ENCODE data around the gene TXNRD1.

The TXNRD1 gene

DNA sequence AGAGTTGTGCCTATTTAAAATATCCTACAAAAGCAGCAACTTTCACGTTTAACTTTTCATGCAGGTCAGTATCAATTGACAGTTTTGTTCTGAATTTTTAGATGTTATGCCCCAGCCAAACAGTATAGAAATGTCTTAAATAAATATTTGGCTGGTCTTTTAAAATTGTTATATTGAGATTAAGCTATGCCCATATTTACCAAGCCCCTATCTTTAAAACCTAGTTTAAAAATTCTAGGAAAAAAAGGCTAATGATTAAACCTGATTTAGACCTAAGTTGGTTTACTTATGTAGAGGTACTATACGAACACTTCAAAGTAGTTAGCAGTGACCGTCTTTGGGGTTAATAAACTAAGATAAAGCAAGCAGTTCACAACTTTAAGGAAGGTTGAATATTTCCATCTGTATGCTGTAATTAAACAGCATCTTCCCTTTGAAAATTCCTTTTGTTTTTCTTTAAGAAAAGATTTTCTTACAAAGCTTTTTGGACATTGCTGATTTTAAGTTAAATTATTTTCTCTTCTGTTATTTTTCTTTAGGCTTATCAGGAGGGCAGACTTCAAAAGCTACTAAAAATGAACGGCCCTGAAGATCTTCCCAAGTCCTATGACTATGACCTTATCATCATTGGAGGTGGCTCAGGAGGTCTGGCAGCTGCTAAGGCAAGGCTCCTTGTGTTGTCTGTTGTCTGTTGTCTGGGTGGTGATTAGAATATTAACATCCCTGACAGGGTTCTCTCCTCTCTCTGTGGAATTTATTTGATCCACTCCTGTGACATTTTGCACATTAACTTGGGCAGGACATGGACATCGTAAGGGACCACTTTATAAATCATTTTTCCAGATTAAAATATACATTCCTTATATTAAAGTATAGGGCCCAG lies 95.4 kb downstream of the TXNRD1 start:
- H3K9ac ChIP-seq (ENCODE audit: low read length in 5 of 5): no peak overlapping the region
- H3K4me1 ChIP-seq (ENCODE audit: control insufficient read depth in 5 of 5, insufficient read depth in 5 of 5, low read length in 5 of 5): peaks cover 0 to 18% (median 9%) of the 10 kb centered on the region in 5 donors
- no peak overlapping the region for H3K27ac ChIP-seq (ENCODE audit: low read depth, low read length)
- H3K9me3 ChIP-seq (ENCODE audit: control insufficient read depth in 5 of 5, low read length in 5 of 5): no peaks in the 10 kb centered on the region
- H3K4me3 ChIP-seq (ENCODE audit: low read depth in 1 of 5, low read length in 5 of 5): no peak overlapping the region
- peaks cover 33 to 46% (median 38%) of the 10 kb centered on the region in 5 donors for H3K36me3 ChIP-seq (ENCODE audit: control insufficient read depth in 5 of 5, insufficient read depth in 5 of 5, low read length in 5 of 5)
- H3K27me3 ChIP-seq (ENCODE audit: control insufficient read depth in 5 of 5, insufficient read depth in 4 of 5, low read length in 5 of 5): no peaks in the 10 kb centered on the region

DNA sequence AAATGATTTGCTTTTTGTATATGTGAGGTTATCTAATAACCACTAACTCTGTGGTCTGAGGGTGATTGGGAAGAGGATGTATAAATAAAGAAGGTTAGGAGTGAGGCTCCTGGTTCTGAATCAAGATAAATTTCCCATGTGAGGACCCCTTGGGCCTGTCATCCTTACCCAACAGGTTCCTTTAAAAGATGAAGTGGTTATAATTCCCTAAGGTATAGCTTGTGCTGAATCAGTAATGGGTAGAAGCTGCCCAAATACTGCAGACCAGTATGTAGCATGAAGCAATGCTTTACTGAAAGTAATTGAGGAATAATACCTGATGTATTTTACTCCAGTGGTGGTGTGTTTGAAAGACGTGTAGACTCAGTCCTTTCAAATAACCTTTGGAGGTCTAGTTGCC lies 96.6 kb downstream of the TXNRD1 start:
- peaks cover 35 to 56% (median 44%) of the 10 kb centered on the region in 5 donors for H3K36me3 ChIP-seq (ENCODE audit: control insufficient read depth in 5 of 5, insufficient read depth in 5 of 5, low read length in 5 of 5)
- no peaks in the 10 kb centered on the region for H3K9me3 ChIP-seq (ENCODE audit: control insufficient read depth in 5 of 5, low read length in 5 of 5)
- peaks cover 0 to 7% (median 5%) of the 10 kb centered on the region in 5 donors for H3K4me1 ChIP-seq (ENCODE audit: control insufficient read depth in 5 of 5, insufficient read depth in 5 of 5, low read length in 5 of 5)
- H3K27ac ChIP-seq (ENCODE audit: low read depth, low read length): no peak overlapping the region
- H3K4me3 ChIP-seq (ENCODE audit: low read depth in 1 of 5, low read length in 5 of 5): no peak overlapping the region
- no peak overlapping the region for H3K9ac ChIP-seq (ENCODE audit: low read length in 5 of 5)
- H3K27me3 ChIP-seq (ENCODE audit: control insufficient read depth in 5 of 5, insufficient read depth in 4 of 5, low read length in 5 of 5): no peaks in the 10 kb centered on the region

- H3K4me1 ChIP-seq (ENCODE audit: control insufficient read depth in 5 of 5, insufficient read depth in 5 of 5, low read length in 5 of 5): peaks cover 0 to 2% (median under 1%) of the 10 kb centered on the region in 5 donors
- no peak overlapping the region for H3K4me3 ChIP-seq (ENCODE audit: low read depth in 1 of 5, low read length in 5 of 5)
- H3K36me3 ChIP-seq (ENCODE audit: control insufficient read depth in 5 of 5, insufficient read depth in 5 of 5, low read length in 5 of 5): peaks cover 35 to 61% (median 44%) of the 10 kb centered on the region in 5 donors
- H3K27ac ChIP-seq (ENCODE audit: low read depth, low read length): no peak overlapping the region
- H3K9ac ChIP-seq (ENCODE audit: low read length in 5 of 5): no peak overlapping the region
- no peaks in the 10 kb centered on the region for H3K27me3 ChIP-seq (ENCODE audit: control insufficient read depth in 5 of 5, insufficient read depth in 4 of 5, low read length in 5 of 5)
- no peaks in the 10 kb centered on the region for H3K9me3 ChIP-seq (ENCODE audit: control insufficient read depth in 5 of 5, low read length in 5 of 5)
Observed at GRCh38 chr12:104312654-104313053, 97.1 kb downstream of the TXNRD1 start.

DNA sequence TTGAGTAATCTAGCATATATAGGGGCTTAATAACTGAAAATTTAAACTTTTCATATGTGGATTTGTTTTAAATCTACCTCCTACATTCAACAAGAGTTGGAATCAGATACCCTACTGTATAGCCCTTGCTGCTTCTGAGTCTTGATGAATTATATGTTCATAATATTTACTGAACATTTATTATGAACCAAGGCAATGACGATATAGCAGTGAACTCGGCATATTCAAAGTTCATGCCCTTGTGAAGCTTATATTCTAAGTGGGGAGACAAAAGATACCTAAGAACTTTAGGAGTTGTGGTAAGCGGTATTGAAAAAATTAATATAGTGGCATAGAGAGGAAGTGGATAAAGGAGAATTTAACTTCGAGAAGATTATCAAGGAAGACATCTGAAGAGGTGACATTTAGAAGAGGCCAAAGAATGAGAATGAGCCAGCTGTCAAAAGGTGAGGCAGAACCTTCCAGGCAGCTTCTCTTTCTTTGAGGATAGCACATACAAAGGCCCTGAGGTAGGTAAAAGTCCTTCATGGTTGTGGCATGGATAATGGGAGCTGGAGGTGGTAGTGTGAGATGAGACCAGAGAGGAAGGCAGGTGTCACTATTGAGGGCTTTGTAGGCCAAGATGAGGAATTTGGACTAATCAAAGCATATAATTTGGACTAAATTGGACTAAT lies 98.1 kb downstream of the TXNRD1 start:
- no peaks in the 10 kb centered on the region for H3K9me3 ChIP-seq (ENCODE audit: control insufficient read depth in 5 of 5, low read length in 5 of 5)
- H3K27me3 ChIP-seq (ENCODE audit: control insufficient read depth in 5 of 5, insufficient read depth in 4 of 5, low read length in 5 of 5): no peaks in the 10 kb centered on the region
- no peak overlapping the region for H3K9ac ChIP-seq (ENCODE audit: low read length in 5 of 5)
- H3K4me1 ChIP-seq (ENCODE audit: control insufficient read depth in 5 of 5, insufficient read depth in 5 of 5, low read length in 5 of 5): no peaks in the 10 kb centered on the region
- H3K27ac ChIP-seq (ENCODE audit: low read depth, low read length): no peak overlapping the region
- H3K4me3 ChIP-seq (ENCODE audit: low read depth in 1 of 5, low read length in 5 of 5): no peak overlapping the region
- H3K36me3 ChIP-seq (ENCODE audit: control insufficient read depth in 5 of 5, insufficient read depth in 5 of 5, low read length in 5 of 5): peaks cover 35 to 70% (median 47%) of the 10 kb centered on the region in 5 donors

GRCh38 chr12:104314242-104314614 lies 98.6 kb downstream of the TXNRD1 start:
- Histone ChIP-seq H3K36me3 (ENCODE audit: control insufficient read depth in 5 of 5, insufficient read depth in 5 of 5, low read length in 5 of 5) (peaks cover 41 to 75% (median 50%) of the 10 kb centered on the region in 5 donors), H3K4me3 (ENCODE audit: low read depth in 1 of 5, low read length in 5 of 5) (no peak overlapping the region), H3K27ac (ENCODE audit: low read depth, low read length) (no peak overlapping the region), H3K4me1 (ENCODE audit: control insufficient read depth in 5 of 5, insufficient read depth in 5 of 5, low read length in 5 of 5) (no peaks in the 10 kb centered on the region), H3K9me3 (ENCODE audit: control insufficient read depth in 5 of 5, low read length in 5 of 5) (no peaks in the 10 kb centered on the region), H3K9ac (ENCODE audit: low read length in 5 of 5) (no peak overlapping the region), H3K27me3 (ENCODE audit: control insufficient read depth in 5 of 5, insufficient read depth in 4 of 5, low read length in 5 of 5) (no peaks in the 10 kb centered on the region)

GRCh38 chr12:104315326-104316224 lies 100.0 kb downstream of the TXNRD1 start:
- Histone ChIP-seq H3K27me3 (ENCODE audit: control insufficient read depth in 5 of 5, insufficient read depth in 4 of 5, low read length in 5 of 5) (no peaks in the 10 kb centered on the region), H3K9me3 (ENCODE audit: control insufficient read depth in 5 of 5, low read length in 5 of 5) (no peaks in the 10 kb centered on the region), H3K4me3 (ENCODE audit: low read depth in 1 of 5, low read length in 5 of 5) (no peak overlapping the region), H3K9ac (ENCODE audit: low read length in 5 of 5) (no peak overlapping the region), H3K27ac (ENCODE audit: low read depth, low read length) (no peak overlapping the region), H3K4me1 (ENCODE audit: control insufficient read depth in 5 of 5, insufficient read depth in 5 of 5, low read length in 5 of 5) (no peaks in the 10 kb centered on the region), H3K36me3 (ENCODE audit: control insufficient read depth in 5 of 5, insufficient read depth in 5 of 5, low read length in 5 of 5) (peaks cover 51 to 85% (median 63%) of the 10 kb centered on the region in 5 donors)

DNA sequence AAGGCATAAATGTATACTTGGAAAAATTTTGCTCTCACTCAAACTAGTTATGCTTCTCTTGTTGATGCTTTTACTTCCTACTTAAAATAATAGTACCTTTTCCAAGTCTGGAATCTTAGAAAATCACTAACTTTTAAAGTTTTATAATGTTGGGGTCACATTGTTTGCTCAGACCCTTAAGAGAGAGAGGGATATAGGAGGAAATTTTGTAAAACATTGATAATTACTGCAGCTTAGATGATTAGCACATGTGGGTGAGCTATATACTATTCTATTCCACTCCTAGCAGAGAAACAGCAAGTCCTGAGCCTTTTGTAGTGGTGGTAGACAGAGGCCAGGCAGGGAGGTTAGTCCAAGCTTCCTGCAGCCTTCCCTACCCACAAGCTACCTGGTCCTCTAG lies 101.4 kb downstream of the TXNRD1 start:
- no peaks in the 10 kb centered on the region for H3K9me3 ChIP-seq (ENCODE audit: control insufficient read depth in 5 of 5, low read length in 5 of 5)
- no peak overlapping the region for H3K27ac ChIP-seq (ENCODE audit: low read depth, low read length)
- H3K27me3 ChIP-seq (ENCODE audit: control insufficient read depth in 5 of 5, insufficient read depth in 4 of 5, low read length in 5 of 5): no peaks in the 10 kb centered on the region
- no peaks in the 10 kb centered on the region for H3K4me1 ChIP-seq (ENCODE audit: control insufficient read depth in 5 of 5, insufficient read depth in 5 of 5, low read length in 5 of 5)
- no peak overlapping the region for H3K4me3 ChIP-seq (ENCODE audit: low read depth in 1 of 5, low read length in 5 of 5)
- peaks cover 61 to 94% (median 76%) of the 10 kb centered on the region in 5 donors for H3K36me3 ChIP-seq (ENCODE audit: control insufficient read depth in 5 of 5, insufficient read depth in 5 of 5, low read length in 5 of 5)
- H3K9ac ChIP-seq (ENCODE audit: low read length in 5 of 5): no peak overlapping the region

DNA sequence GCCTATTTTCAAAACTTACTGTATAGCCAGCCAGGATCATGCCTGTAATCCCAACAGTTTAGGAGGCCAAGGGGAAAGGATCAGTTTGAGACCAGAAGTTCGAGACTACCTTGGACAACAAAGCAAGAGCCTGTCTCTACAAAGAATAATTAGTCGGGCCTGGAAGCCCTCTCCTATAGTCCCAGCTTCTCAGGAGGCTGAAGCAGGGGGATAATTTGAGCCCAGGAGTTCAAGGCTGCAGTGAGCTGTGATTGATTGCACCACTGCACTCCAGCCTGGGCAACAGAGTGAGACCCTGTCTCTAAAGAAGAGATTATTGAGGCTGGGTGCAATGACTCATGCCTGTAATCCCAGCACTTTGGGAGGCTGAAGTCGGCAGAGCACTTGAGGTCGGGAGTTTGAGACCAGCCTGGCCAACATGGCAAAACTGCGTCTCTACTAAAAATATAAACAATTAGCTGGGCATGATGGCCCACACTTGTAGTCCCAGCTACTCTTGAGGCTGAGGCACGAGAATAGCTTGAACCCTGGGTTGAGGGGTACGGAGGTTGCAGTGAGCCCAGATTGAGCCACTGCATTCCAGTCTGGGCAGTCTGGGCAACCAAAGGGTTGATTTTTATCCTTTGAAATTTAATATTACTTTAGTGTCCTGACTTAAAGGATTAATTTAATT lies 102.1 kb downstream of the TXNRD1 start:
- H3K9me3 ChIP-seq (ENCODE audit: control insufficient read depth in 5 of 5, low read length in 5 of 5): no peaks in the 10 kb centered on the region
- H3K9ac ChIP-seq (ENCODE audit: low read length in 5 of 5): no peak overlapping the region
- no peaks in the 10 kb centered on the region for H3K4me1 ChIP-seq (ENCODE audit: control insufficient read depth in 5 of 5, insufficient read depth in 5 of 5, low read length in 5 of 5)
- no peak overlapping the region for H3K27ac ChIP-seq (ENCODE audit: low read depth, low read length)
- no peaks in the 10 kb centered on the region for H3K27me3 ChIP-seq (ENCODE audit: control insufficient read depth in 5 of 5, insufficient read depth in 4 of 5, low read length in 5 of 5)
- peaks cover 58 to 94% (median 71%) of the 10 kb centered on the region in 5 donors for H3K36me3 ChIP-seq (ENCODE audit: control insufficient read depth in 5 of 5, insufficient read depth in 5 of 5, low read length in 5 of 5)
- no peak overlapping the region for H3K4me3 ChIP-seq (ENCODE audit: low read depth in 1 of 5, low read length in 5 of 5)

DNA sequence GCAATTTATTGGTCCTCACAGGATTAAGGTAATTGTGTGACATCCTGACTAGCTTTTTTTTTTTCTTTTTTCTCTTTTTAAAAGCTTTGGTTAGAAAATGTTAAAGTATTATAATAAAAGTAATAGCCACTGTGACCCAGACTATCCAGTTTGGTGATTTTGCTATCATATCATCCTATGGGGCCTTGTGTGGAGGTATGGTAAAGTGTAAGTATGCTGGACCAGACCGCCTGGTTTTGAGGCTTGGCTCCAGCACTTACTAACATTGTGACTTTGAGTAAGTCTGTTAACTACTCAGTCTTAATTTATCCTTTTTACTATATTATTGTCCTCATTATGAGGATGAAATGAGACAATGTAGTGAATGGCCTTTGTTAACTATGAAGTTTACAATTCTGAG lies 103.4 kb downstream of the TXNRD1 start:
- Histone ChIP-seq H3K27me3 (ENCODE audit: control insufficient read depth in 5 of 5, insufficient read depth in 4 of 5, low read length in 5 of 5) (no peaks in the 10 kb centered on the region), H3K4me3 (ENCODE audit: low read depth in 1 of 5, low read length in 5 of 5) (no peak overlapping the region), H3K4me1 (ENCODE audit: control insufficient read depth in 5 of 5, insufficient read depth in 5 of 5, low read length in 5 of 5) (no peaks in the 10 kb centered on the region), H3K27ac (ENCODE audit: low read depth, low read length) (no peak overlapping the region), H3K9me3 (ENCODE audit: control insufficient read depth in 5 of 5, low read length in 5 of 5) (no peaks in the 10 kb centered on the region), H3K9ac (ENCODE audit: low read length in 5 of 5) (no peak overlapping the region), H3K36me3 (ENCODE audit: control insufficient read depth in 5 of 5, insufficient read depth in 5 of 5, low read length in 5 of 5) (peaks cover 49 to 80% (median 61%) of the 10 kb centered on the region in 5 donors)

Data from subcutaneous abdominal adipose tissue (tissue), 5 donors.